Measurements from ENCODE around the gene CRIP2. TPM values are rescaled to one million over a fixed set of nuclear protein-coding genes. Genes with fewer than 3 reads are reported as not detected.

CRIP2 gene
- total and polyA plus RNA-seq, 2 of the 8 experiments (the other 6 are each of a cell fraction or from before 2014, with no cell fraction given) = 4.2 to 13.5 TPM

DNA sequence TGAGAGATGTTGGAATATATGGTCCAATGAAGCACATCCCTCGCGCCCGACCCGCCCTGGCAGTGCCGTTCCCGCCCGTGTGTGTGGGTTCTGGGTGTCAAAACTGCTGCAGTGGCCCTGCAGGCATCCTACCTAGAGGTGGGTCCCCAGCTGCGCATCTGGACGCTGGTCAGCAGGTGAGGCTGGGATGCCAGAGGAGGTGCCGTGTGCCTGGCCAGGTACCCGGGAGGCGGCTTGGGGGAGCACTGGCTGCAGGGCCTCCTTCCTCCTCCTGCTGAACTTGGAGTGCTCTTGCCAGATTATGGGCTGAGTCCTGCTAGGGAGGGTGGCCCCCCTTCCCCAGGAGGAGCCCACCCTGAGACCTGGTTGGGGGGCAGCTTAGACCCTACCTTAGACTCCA lies 49.8 kb upstream of the CRIP2 start:
- no peak overlapping the region for H3K4ac ChIP-seq (replicated peaks; ENCODE audit: insufficient read length, low read depth, low read length)
- no peak overlapping the region for H2BK15ac ChIP-seq (ENCODE audit: low read length)
- H3K14ac ChIP-seq (ENCODE audit: insufficient read length) = no peak overlapping the region
- ChIA-PET POLR2A (ENCODE audit: partially characterized antibody) (interaction anchor here (1.7 to 5.2 kb wide), 2 partner anchors 10 to 13 kb away, joined by 4 to 43 read pairs; no protein-coding TSS in a partner anchor), CTCF (ENCODE audit: partially characterized antibody) (interaction anchor here (0.6 to 2.1 kb wide), 3 partner anchors 25 to 449 kb away, joined by 3 to 6 read pairs (median 3); no protein-coding TSS in a partner anchor)
- H2BK12ac ChIP-seq (ENCODE audit: low read depth, low read length) = no peak overlapping the region
- no peaks in the 10 kb centered on the region for H3K27me3 ChIP-seq (replicated peaks in 1 of 4; ENCODE audit: control insufficient read depth in 3 of 4, extremely low read depth in 1 of 4, insufficient read depth in 3 of 4, low read length in 3 of 4)
- H3K27ac ChIP-seq (ENCODE audit: low read depth, low read length) = no peak overlapping the region
- no peak overlapping the region for H4K91ac ChIP-seq (replicated peaks; ENCODE audit: insufficient read length, low read length)
- H3K9ac ChIP-seq (replicated peaks in 1 of 4; ENCODE audit: extremely low read depth in 1 of 4, low read depth in 3 of 4, low read length in 3 of 4) = no peak overlapping the region
- peaks cover 46 to 51% of the 10 kb centered on the region in 2 experiments for H4K20me1 ChIP-seq (replicated peaks in 1 of 2; ENCODE audit: control insufficient read depth in 1 of 2, insufficient read depth in 2 of 2, low read length in 2 of 2)
- no peak overlapping the region for H4K8ac ChIP-seq (ENCODE audit: extremely low read depth, insufficient read depth, low read length)
- H2AK5ac ChIP-seq (ENCODE audit: low read depth, low read length) = no peak overlapping the region
- no peaks in the 10 kb centered on the region for H3K9me3 ChIP-seq (ENCODE audit: insufficient read depth in 2 of 2, low read depth in 1 of 2, low read length in 1 of 2)
- H4K5ac ChIP-seq (ENCODE audit: insufficient read length, low read depth, low read length) = no peak overlapping the region
- peaks cover 0 to 18% (median 14%) of the 10 kb centered on the region in 4 experiments; a peak in 5 of 7 replicates for H3K4me1 ChIP-seq (replicated peaks in 1 of 4; ENCODE audit: control insufficient read depth in 3 of 4, insufficient read depth in 4 of 4, low read length in 3 of 4)
- H3K18ac ChIP-seq (ENCODE audit: extremely low read depth, low read length) = no peak overlapping the region
- no peak overlapping the region for H2BK20ac ChIP-seq (ENCODE audit: low read length)
- no peak for DNase-seq (ENCODE audit: low read depth in 1 of 2, low spot score in 2 of 2)
- H3K23ac ChIP-seq (ENCODE audit: insufficient read length) = no peak overlapping the region
- H3K36me3 ChIP-seq (ENCODE audit: control insufficient read depth in 2 of 4, insufficient read depth in 4 of 4, low read length in 3 of 4) = peaks cover 0 to 8% (median 2%) of the 10 kb centered on the region in 4 experiments; a peak in 3 of 8 replicates
- H3K23me2 ChIP-seq (ENCODE audit: low read depth, low read length) = peaks cover 4% of the 10 kb centered on the region
- 91% methylated on average over 10 of the region's 12 CpGs; no CpG with 5 or more reads in 1 of the 2 experiments for whole genome bisulfite sequencing, 2 experiments (ENCODE audit: extremely low coverage in 1 of 2, insufficient coverage in 1 of 2, insufficient read length in 1 of 2, insufficient replicate concordance in 2 of 2, low coverage in 1 of 2, low lambda C conversion rate in 2 of 2, missing lambda C conversion rate in 1 of 2)
- no peak overlapping the region for H3K56ac ChIP-seq (replicated peaks; ENCODE audit: insufficient read length, low read depth, low read length)
- H3K79me2 ChIP-seq (ENCODE audit: control insufficient read depth in 1 of 2, insufficient read depth in 2 of 2, low read length in 2 of 2) = peaks cover 31 to 89% of the 10 kb centered on the region in 2 experiments; a peak in 3 of 4 replicates
- no peak for FAIRE-seq
- H2BK5ac ChIP-seq (ENCODE audit: low read depth, low read length) = no peak overlapping the region
- H3K4me3 ChIP-seq (ENCODE audit: extremely low read depth in 1 of 4, insufficient read depth in 2 of 4, low read depth in 3 of 4, low read length in 4 of 4) = no peak overlapping the region
- no peak overlapping the region for H2BK120ac ChIP-seq (replicated peaks; ENCODE audit: low read depth, low read length)
- no peak overlapping the region for H3K4me2 ChIP-seq (ENCODE audit: insufficient read depth in 1 of 2, low read depth in 2 of 2, low read length in 2 of 2)
- H3K79me1 ChIP-seq (ENCODE audit: low read depth, low read length) = peaks cover 28% of the 10 kb centered on the region
- no peak overlapping the region for H2AFZ ChIP-seq (ENCODE audit: low read length)
- TF ChIP-seq TAF1 (IDR thresholded peaks at IDR 0.05; ENCODE audit: low read depth, low read length) (no peak), SUZ12 (IDR thresholded peaks at IDR 0.05; ENCODE audit: low read length) (no peak), SIN3A (conservative IDR thresholded peaks at IDR 0.05 in 1 of 2, IDR thresholded peaks at IDR 0.05 in 1 of 2; ENCODE audit: low read depth in 1 of 2, low read length in 2 of 2) (no peak), RAD21 (IDR thresholded peaks at IDR 0.05 in 1 of 2, conservative IDR thresholded peaks at IDR 0.05 in 1 of 2; ENCODE audit: low read depth in 2 of 2, low read length in 2 of 2) (no peak), SP4 (IDR thresholded peaks at IDR 0.05; ENCODE audit: low read length) (no peak)
- TF ChIP-seq, protein P1, sequence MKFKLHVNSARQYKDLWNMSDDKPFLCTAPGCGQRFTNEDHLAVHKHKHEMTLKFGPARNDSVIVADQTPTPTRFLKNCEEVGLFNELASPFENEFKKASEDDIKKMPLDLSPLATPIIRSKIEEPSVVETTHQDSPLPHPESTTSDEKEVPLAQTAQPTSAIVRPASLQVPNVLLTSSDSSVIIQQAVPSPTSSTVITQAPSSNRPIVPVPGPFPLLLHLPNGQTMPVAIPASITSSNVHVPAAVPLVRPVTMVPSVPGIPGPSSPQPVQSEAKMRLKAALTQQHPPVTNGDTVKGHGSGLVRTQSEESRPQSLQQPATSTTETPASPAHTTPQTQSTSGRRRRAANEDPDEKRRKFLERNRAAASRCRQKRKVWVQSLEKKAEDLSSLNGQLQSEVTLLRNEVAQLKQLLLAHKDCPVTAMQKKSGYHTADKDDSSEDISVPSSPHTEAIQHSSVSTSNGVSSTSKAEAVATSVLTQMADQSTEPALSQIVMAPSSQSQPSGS (IDR thresholded peaks at IDR 0.05; ENCODE audit: low read length) = no peak
